ENCODE results near the gene HYDIN. TPM values are rescaled to one million over a fixed set of nuclear protein-coding genes. Genes with fewer than 3 reads are reported as not detected.
"Not testable (repeated sequence)": the region's sequence is repeated elsewhere in the genome, so short reads cannot be mapped to it uniquely, and the experiment has no call there.

HYDIN gene
- total RNA-seq, 1 donor from 2014 or later = not detected

GRCh38 chr16:70968332-70968731 is 262.2 kb downstream of the HYDIN start:
- intact Hi-C loops (cut with micrococcal nuclease); DNase-seq; H3K4me1 Mint-ChIP-seq: not testable (repeated sequence)

GRCh38 chr16:70960169-70960568 is 270.4 kb downstream of the HYDIN start:
- H3K27me3 Mint-ChIP-seq; intact Hi-C loops (cut with micrococcal nuclease); H3K4me3 Mint-ChIP-seq; H3K27ac Mint-ChIP-seq; H3K4me1 Mint-ChIP-seq; DNase-seq; H3K36me3 Mint-ChIP-seq (ENCODE audit: low read depth); H3K9me3 Mint-ChIP-seq: not testable (repeated sequence)

More at GRCh38 chr16:70968332-70968731, 262.2 kb downstream of the HYDIN start:
- not testable (repeated sequence) for H3K36me3 Mint-ChIP-seq (ENCODE audit: low read depth); H3K27ac Mint-ChIP-seq; H3K9me3 Mint-ChIP-seq; H3K4me3 Mint-ChIP-seq; H3K27me3 Mint-ChIP-seq

GRCh38 chr16:70954922-70955321 is 275.6 kb downstream of the HYDIN start:
- H3K27ac Mint-ChIP-seq; H3K4me1 Mint-ChIP-seq; intact Hi-C loops (cut with micrococcal nuclease); DNase-seq; H3K27me3 Mint-ChIP-seq; H3K36me3 Mint-ChIP-seq (ENCODE audit: low read depth); H3K4me3 Mint-ChIP-seq; H3K9me3 Mint-ChIP-seq: not testable (repeated sequence)

GRCh38 chr16:70953824-70954223 is 276.7 kb downstream of the HYDIN start:
- H3K9me3 Mint-ChIP-seq; H3K4me1 Mint-ChIP-seq; H3K27me3 Mint-ChIP-seq; H3K27ac Mint-ChIP-seq; intact Hi-C loops (cut with micrococcal nuclease); DNase-seq; H3K36me3 Mint-ChIP-seq (ENCODE audit: low read depth); H3K4me3 Mint-ChIP-seq: not testable (repeated sequence)

- H3K9me3 Mint-ChIP-seq; H3K4me3 Mint-ChIP-seq; intact Hi-C loops (cut with micrococcal nuclease); H3K36me3 Mint-ChIP-seq (ENCODE audit: low read depth); H3K4me1 Mint-ChIP-seq; DNase-seq; H3K27ac Mint-ChIP-seq; H3K27me3 Mint-ChIP-seq: not testable (repeated sequence)
These were observed 287.0 kb downstream of the HYDIN start for GRCh38 chr16:70943551-70943950.

GRCh38 chr16:70939690-70940359 is 290.7 kb downstream of the HYDIN start:
- intact Hi-C loops (cut with micrococcal nuclease) = not testable (repeated sequence)

GRCh38 chr16:70936781-70937525 is 293.6 kb downstream of the HYDIN start:
- DNase-seq; H3K4me1 Mint-ChIP-seq; H3K27me3 Mint-ChIP-seq; H3K27ac Mint-ChIP-seq; H3K9me3 Mint-ChIP-seq; intact Hi-C loops (cut with micrococcal nuclease); H3K4me3 Mint-ChIP-seq; H3K36me3 Mint-ChIP-seq (ENCODE audit: low read depth): not testable (repeated sequence)

More at GRCh38 chr16:70939690-70940359, 290.7 kb downstream of the HYDIN start:
- H3K36me3 Mint-ChIP-seq (ENCODE audit: low read depth); DNase-seq; H3K9me3 Mint-ChIP-seq; H3K27ac Mint-ChIP-seq; H3K27me3 Mint-ChIP-seq; H3K4me1 Mint-ChIP-seq; H3K4me3 Mint-ChIP-seq: not testable (repeated sequence)

- H3K4me3 Mint-ChIP-seq; H3K27me3 Mint-ChIP-seq; H3K36me3 Mint-ChIP-seq (ENCODE audit: low read depth); H3K27ac Mint-ChIP-seq; intact Hi-C loops (cut with micrococcal nuclease); DNase-seq; H3K4me1 Mint-ChIP-seq; H3K9me3 Mint-ChIP-seq: not testable (repeated sequence)
These were observed 295.2 kb downstream of the HYDIN start for GRCh38 chr16:70935325-70935724.

- H3K36me3 Mint-ChIP-seq (ENCODE audit: low read depth); intact Hi-C loops (cut with micrococcal nuclease); H3K4me3 Mint-ChIP-seq; DNase-seq; H3K9me3 Mint-ChIP-seq; H3K4me1 Mint-ChIP-seq; H3K27ac Mint-ChIP-seq; H3K27me3 Mint-ChIP-seq: not testable (repeated sequence)
These were observed 296.8 kb downstream of the HYDIN start for GRCh38 chr16:70933746-70934145.

- H3K9me3 Mint-ChIP-seq; H3K27me3 Mint-ChIP-seq; DNase-seq; H3K36me3 Mint-ChIP-seq (ENCODE audit: low read depth); H3K4me3 Mint-ChIP-seq; H3K4me1 Mint-ChIP-seq; intact Hi-C loops (cut with micrococcal nuclease); H3K27ac Mint-ChIP-seq: not testable (repeated sequence)
These were observed 299.8 kb downstream of the HYDIN start for GRCh38 chr16:70930757-70931156.

GRCh38 chr16:70922164-70922563 is 308.4 kb downstream of the HYDIN start:
- H3K27ac Mint-ChIP-seq; H3K36me3 Mint-ChIP-seq (ENCODE audit: low read depth); H3K4me3 Mint-ChIP-seq: not testable (repeated sequence)

GRCh38 chr16:70920661-70921060 is 309.9 kb downstream of the HYDIN start:
- intact Hi-C loops (cut with micrococcal nuclease); H3K9me3 Mint-ChIP-seq; H3K27ac Mint-ChIP-seq; H3K4me3 Mint-ChIP-seq; DNase-seq; H3K36me3 Mint-ChIP-seq (ENCODE audit: low read depth); H3K27me3 Mint-ChIP-seq; H3K4me1 Mint-ChIP-seq: not testable (repeated sequence)

More at GRCh38 chr16:70922164-70922563, 308.4 kb downstream of the HYDIN start:
- H3K9me3 Mint-ChIP-seq; H3K27me3 Mint-ChIP-seq; DNase-seq; intact Hi-C loops (cut with micrococcal nuclease); H3K4me1 Mint-ChIP-seq: not testable (repeated sequence)

GRCh38 chr16:70888208-70888607 is 342.3 kb downstream of the HYDIN start:
- H3K27ac Mint-ChIP-seq; H3K9me3 Mint-ChIP-seq; DNase-seq; H3K36me3 Mint-ChIP-seq (ENCODE audit: low read depth); H3K4me1 Mint-ChIP-seq; H3K27me3 Mint-ChIP-seq; intact Hi-C loops (cut with micrococcal nuclease); H3K4me3 Mint-ChIP-seq: not testable (repeated sequence)

- H3K36me3 Mint-ChIP-seq (ENCODE audit: low read depth); DNase-seq; intact Hi-C loops (cut with micrococcal nuclease); H3K4me3 Mint-ChIP-seq; H3K27me3 Mint-ChIP-seq; H3K9me3 Mint-ChIP-seq; H3K4me1 Mint-ChIP-seq; H3K27ac Mint-ChIP-seq: not testable (repeated sequence)
These were observed 345.9 kb downstream of the HYDIN start for GRCh38 chr16:70884652-70885051.

Data from activated CD4-positive, alpha-beta T cell treated with anti-CD3 and anti-CD28 coated beads, Interleukin-2, amount 10 ng/mL, durations not matched to agents 24 days and 14 days (primary cell).